Pons (tissue), 1 donor: ENCODE results near the gene ARMS2.
A peak's percentile ranks its signal among the peaks of the same experiment; 100 is the strongest.

ENCODE experiments used
- DNase-seq: peaks from one replicate; pipeline ENCODE4 v3.0.0-alpha.2; 2016; ENCODE audit warnings: low spot score

Gene ARMS2

GRCh38 chr10:122454603-122455080, at the start of gene ARMS2:
TSS of gene ARMS2 (plus strand) at chr10:122454653. CDS start at chr10:122454728, 75 bp downstream.
- no peak for DNase-seq

GRCh38 chr10:122407375-122408125, 46.9 kb upstream of the ARMS2 start:
- DNase-seq: no peak

- no peak for DNase-seq
Measured at GRCh38 chr10:122413327-122413726, 41.1 kb upstream of the ARMS2 start.

GRCh38 chr10:122417667-122418066, 36.8 kb upstream of the ARMS2 start:
- DNase-seq: no peak

- DNase-seq: no peak
Measured at GRCh38 chr10:122419016-122419415, 35.4 kb upstream of the ARMS2 start.

- no peak for DNase-seq
Measured at GRCh38 chr10:122419876-122420623, 34.4 kb upstream of the ARMS2 start.

- no peak for DNase-seq
Measured at GRCh38 chr10:122420624-122421007, 33.8 kb upstream of the ARMS2 start.

- no peak for DNase-seq
Measured at GRCh38 chr10:122421054-122421625, 33.3 kb upstream of the ARMS2 start.

- DNase-seq: no peak
Measured at GRCh38 chr10:122421742-122422141, 32.7 kb upstream of the ARMS2 start.

GRCh38 chr10:122422266-122422989, 32.0 kb upstream of the ARMS2 start:
- no peak for DNase-seq

GRCh38 chr10:122424059-122424458, 30.4 kb upstream of the ARMS2 start:
- no peak for DNase-seq

- DNase-seq: no peak
Measured at GRCh38 chr10:122426829-122427228, 27.6 kb upstream of the ARMS2 start.

GRCh38 chr10:122427280-122427679, 27.2 kb upstream of the ARMS2 start:
- DNase-seq: no peak

GRCh38 chr10:122435212-122435827, 19.1 kb upstream of the ARMS2 start:
- peak; percentile 70 for DNase-seq

GRCh38 chr10:122441961-122442360, 12.5 kb upstream of the ARMS2 start:
- peak; percentile 69 for DNase-seq

GRCh38 chr10:122445469-122445868, 9.0 kb upstream of the ARMS2 start:
- DNase-seq: no peak

- no peak for DNase-seq
Measured at GRCh38 chr10:122445904-122446303, 8.5 kb upstream of the ARMS2 start.

GRCh38 chr10:122446668-122447423, 7.6 kb upstream of the ARMS2 start:
- DNase-seq: no peak

- no peak for DNase-seq
Measured at GRCh38 chr10:122448600-122448999, 5.9 kb upstream of the ARMS2 start.

GRCh38 chr10:122449153-122449552, 5.3 kb upstream of the ARMS2 start:
- DNase-seq: no peak

GRCh38 chr10:122450353-122450990, 4.0 kb upstream of the ARMS2 start:
- DNase-seq: no peak
